GM19099 (cell line): Measurements from ENCODE around the gene RPL7A.

ENCODE experiments used
- POLR2A ChIP-seq: IDR thresholded peaks from 3 replicates; pipeline ENCODE4 v1.6.1; 2011; ENCODE audit warnings: low read depth; ENCODE audit not compliant: insufficient read length; ENCODE audit errors: extremely low read depth

Gene RPL7A

DNA sequence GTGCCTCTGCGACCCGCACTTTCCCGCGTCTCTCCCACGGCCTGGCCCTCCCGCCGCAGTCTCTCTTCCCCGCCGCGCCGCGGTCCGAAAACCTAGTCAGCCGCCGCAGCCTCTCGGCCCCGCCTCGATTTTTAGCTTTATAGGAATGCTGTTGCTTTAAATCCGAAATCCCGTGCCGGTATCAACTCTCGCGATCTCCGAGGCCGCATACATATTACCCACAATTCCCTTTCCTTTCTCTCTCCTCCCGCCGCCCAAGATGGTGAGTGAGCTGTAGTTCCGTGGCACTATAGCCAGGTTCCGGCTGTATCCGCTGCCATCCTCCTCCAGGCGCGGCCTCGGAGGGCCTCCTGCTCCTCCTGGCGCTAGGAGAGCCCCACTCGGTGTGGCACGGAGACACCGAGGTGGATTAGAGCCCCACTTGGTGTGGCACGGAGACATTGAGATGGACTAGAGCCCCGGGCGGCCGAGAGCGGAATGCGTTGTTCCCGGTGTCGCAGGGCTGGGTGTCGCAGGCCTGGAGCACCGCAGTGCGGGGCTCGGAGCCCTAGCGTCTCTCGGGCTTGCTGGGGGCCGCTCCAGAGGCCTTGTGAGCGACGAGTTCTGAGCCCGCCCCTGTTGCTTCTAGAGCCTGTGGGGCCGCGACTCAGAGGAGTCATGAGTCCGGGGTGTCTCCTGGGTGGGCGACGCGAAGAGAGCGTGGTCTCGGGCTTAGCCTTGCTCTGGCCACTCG lies at the start of gene RPL7A, which contains the start of gene MED22:
RPL7A (plus strand) TSS at position 234 of the 733 bp plus-strand sequence; CDS start at position 260, 26 bp downstream.
MED22 (minus strand) TSS at position 147 of the 733 bp plus-strand sequence. CDS start 1,469 bp downstream, outside the sequence.
- peak; percentile 99 for TF ChIP-seq POLR2A

GRCh38 chr9:133301253-133302230 lies 46.5 kb upstream of the RPL7A start:
- TF ChIP-seq POLR2A: no peak

DNA sequence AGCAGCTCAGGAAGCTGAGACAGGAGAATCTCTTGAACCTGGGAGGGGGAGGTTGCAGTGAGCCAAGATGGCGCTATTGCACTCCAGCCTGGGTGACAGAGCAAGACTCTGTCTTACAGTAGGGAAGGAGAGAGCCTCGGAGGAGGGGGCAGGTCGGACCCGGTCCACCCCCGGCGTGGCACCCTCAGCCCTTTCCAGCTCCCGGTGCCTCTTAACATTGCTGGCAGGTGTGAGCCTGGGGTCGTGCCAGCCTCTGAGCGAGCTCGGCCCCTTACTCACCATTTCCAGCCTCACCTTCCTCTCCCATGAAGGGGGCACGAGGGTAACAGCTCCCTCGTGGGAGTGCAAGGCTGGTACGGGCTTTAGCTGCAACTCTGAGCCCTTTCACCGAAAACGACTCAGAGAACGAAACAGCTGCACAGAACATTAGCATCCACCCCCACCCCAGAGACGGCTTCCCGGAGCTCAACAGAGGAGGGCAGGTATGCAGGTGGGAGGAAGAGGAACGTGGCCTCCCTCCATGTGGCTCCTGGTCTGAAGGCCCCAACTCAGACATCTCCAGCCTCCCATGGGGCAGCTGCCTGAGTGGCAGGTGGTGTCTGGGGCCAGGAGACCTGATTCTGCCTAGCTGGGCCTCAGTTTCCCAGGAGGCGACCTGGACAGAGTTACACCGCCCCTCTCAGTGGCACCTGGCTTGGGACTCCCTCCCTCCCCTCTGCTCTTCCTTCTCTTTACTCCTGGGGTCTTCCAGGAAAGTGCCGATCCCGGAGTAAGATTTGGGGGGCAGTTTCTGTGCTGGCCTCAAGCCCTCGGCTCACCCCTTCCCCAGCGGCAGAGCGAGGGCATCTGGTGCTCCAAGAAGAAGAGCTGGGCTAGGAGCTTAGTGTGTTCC lies 44.5 kb upstream of the RPL7A start:
- no peak for TF ChIP-seq POLR2A

DNA sequence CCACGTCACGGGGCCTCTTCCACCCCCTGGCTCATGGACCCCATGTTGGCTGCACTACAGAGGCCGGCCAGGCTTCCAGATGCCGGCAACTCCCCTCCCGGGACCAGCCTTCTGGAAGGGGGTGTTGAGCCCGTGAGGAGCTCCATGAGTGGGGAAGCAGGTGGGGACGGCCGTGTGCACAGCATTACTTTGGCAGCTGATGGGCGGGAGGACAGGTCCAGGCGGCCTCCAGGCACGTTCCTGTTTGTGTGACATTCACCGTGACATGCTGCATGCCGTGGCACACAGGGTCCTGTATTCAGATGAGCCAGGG lies 43.9 kb upstream of the RPL7A start:
- TF ChIP-seq POLR2A: no peak

GRCh38 chr9:133304477-133305377 lies 43.3 kb upstream of the RPL7A start:
- TF ChIP-seq POLR2A: no peak

DNA sequence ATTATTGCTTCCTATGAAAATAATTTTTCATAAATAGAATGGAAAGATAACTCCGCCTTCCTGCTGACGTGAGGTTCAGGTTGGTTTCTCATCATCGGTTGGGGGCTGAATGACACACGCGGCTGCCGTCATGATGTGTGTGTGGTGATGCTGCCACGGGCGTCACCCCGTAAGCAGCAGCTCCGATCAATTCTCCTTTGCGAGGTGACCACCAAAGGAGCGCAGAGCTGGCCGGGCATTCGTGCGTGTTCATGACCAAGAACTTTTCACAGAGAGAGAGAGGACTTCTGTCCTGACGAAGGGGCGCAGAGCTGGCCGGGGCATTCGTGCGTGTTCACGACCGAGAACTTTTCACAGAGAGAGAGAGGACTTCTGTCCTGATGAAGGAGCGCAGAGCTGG lies 42.3 kb upstream of the RPL7A start:
- no peak for TF ChIP-seq POLR2A

DNA sequence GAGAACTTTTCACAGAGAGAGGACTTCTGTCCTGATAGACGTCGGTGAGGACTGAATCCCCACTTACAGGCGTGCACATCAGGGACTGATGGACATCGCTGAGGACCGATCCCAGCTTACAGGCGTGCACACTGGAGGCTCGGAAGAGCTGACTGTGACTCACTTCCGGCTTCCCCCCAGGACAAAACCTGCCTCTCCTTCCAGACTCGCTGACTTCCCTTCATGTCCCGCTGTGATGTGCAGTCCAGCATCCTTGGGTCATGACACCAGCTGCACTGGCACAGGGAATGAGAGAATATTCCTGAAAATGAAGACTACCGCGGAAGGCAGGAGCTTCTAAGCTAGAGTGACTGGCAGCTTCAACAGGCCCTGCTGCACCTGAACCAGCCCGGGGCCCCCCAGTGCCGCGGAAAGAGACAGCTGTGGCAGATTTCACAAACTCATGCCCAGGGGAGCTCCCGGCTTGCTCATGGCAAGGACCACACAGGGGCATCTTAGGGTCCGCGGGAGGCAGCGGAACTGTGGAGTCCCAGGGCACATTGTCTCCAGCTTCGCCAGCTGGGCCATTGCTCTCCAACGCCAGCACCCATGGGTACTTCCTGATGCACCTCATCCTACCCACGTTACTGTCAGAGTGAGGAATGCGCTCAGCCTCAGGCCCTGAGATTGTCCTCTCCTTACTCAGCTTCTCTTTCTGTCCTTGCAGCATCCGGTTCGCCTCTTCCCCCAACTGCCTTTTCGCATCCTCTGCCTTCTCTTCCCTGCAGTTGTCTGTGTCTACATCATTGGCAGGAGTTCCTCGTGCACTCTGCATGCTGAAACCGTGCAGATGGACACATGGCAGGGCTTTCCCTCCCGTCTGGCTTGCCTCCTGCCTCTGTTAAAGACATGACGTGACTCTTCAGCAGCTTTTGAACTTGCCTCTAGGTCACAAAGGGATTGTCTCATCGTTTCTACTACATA lies 41.5 kb upstream of the RPL7A start:
- no peak for TF ChIP-seq POLR2A

DNA sequence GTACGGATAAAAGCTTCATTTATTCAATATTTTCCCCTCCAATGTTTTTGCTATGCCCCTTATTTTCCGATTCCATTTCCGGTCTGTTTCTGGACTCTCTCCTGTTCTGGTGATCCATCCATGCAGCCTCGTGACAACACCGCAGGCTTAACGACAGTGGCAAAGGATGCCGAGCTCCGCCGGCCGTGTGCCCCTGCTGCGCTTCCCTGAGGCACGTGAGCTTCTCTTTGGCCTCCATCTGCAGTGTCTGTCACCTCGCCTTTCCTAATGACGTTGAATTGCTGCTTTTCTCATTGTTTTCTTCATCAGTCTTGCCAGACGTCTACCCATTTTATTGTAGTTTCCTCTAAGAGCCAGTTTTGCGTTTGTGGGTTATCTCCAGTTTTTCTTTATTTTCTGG lies 40.7 kb upstream of the RPL7A start:
- TF ChIP-seq POLR2A: no peak

DNA sequence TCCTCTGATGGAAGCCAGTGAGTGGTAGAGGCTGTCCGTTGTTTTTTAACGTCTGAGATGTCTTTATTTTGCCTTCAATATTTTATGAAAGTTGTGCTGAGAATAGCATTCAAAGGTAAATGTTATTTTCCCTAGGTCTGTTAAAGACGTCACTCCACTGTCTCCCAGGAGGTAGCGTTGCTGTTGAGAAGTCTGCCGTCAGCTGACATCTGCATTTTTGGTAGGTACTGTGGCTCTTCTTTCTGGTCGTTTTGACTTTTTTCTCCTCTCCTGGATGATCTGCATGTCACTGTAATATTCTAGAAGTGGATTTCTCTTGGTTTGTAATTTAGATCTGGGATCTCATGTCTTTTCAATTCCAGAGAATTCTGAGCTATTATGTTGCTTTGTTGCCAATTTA lies 38.4 kb upstream of the RPL7A start:
- no peak for TF ChIP-seq POLR2A

GRCh38 chr9:133315997-133316396 lies 32.0 kb upstream of the RPL7A start:
- no peak for TF ChIP-seq POLR2A

GRCh38 chr9:133320421-133320881 lies 27.6 kb upstream of the RPL7A start:
- no peak for TF ChIP-seq POLR2A

DNA sequence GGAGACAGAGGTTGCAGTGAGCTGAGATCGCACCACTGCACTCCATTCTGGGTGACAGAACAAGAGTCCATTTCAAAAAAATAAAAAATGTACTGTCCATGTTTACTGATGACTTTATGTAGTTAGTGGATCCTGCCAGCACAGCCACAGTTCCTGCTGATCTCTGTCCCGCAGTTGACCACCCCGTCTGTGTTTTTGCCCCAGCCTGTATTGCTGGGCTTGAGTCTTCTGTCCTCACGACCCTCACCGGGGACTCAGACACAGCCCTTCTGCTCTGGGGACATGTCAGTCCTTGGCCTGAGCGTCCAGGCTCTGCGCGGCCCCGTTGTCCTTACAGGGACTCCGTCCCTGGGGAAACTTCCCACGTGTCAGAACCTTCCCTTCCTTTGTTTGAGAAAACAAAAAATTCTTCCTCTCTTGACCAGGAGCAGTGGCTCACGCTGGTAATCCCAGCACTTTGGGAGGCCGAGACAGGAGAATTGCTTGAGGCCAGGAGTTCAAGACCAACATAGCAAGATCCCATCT lies 26.5 kb upstream of the RPL7A start:
- TF ChIP-seq POLR2A: no peak
